Gastrocnemius medialis (tissue), 4 donors: Measurements from ENCODE around the gene FARS2. TPM values are rescaled to one million over a fixed set of nuclear protein-coding genes. Genes with fewer than 3 reads are reported as not detected.

Experiments used
- ATAC-seq, 2 donors: fragments of 150-250 bp; one replicate each; pipeline ENCODE4 v1.9.1; 2016
- DNase-seq, 2 donors: peaks; one replicate each; pipeline ENCODE4 v3.0.0-alpha.2; 2019
- H3K27ac ChIP-seq, 4 donors: fragments of 200-600 bp; sonication (generic); 1 replicate in 1 of 4; 2 replicates in 3 of 4; pipeline ENCODE4 v1.5.1; 2016 to 2018; ENCODE audit warnings: mild to moderate bottlenecking in 2 of 4, moderate library complexity in 1 of 4
- H3K27me3 ChIP-seq, 3 donors: fragments of 200-600 bp; sonication (generic) in 2 of 3; 1 replicate in 1 of 3; 2 replicates in 2 of 3; pipeline versions ENCODE4 v1.5.1 to v1.6.0; 2016 to 2019; ENCODE audit warnings: mild to moderate bottlenecking in 1 of 3, moderate library complexity in 1 of 3
- H3K36me3 ChIP-seq, 2 donors: fragments of 200-600 bp; sonication (generic) in 1 of 2; one replicate each; pipeline ENCODE4 v1.5.1; 2017 to 2018
- H3K4me1 ChIP-seq, 2 donors: fragments of 200-600 bp; sonication (generic) in 1 of 2; one replicate each; pipeline ENCODE4 v1.5.1; 2016 to 2017; ENCODE audit warnings: mild to moderate bottlenecking in 2 of 2
- H3K4me3 ChIP-seq, 4 donors: fragments of 200-600 bp; sonication (generic) in 3 of 4; 1 replicate in 1 of 4; 2 replicates in 3 of 4; pipeline ENCODE4 v1.5.1; 2016 to 2019; ENCODE audit warnings: mild to moderate bottlenecking in 2 of 4
- H3K9me3 ChIP-seq, 3 donors: fragments of 200-600 bp; sonication (generic) in 2 of 3; 1 replicate in 1 of 3; 2 replicates in 2 of 3; pipeline ENCODE4 v1.5.1; 2016 to 2019
- CTCF ChIP-seq, 5 experiments: fragments of 450-650 bp in 3 of 5; fragments of 200-600 bp in 2 of 5; sonication (generic) in 2 of 5; IDR thresholded peaks in 4 of 5; conservative IDR thresholded peaks in 1 of 5; 1 replicate in 4 of 5; 2 replicates in 1 of 5; pipeline ENCODE4 v1.5.1; 2016 to 2019; ENCODE audit warnings: antibody characterized with exemption in 5 of 5, mild to moderate bottlenecking in 3 of 5, moderate library complexity in 3 of 5
- POLR2A ChIP-seq, 2 donors: fragments of 450-650 bp; IDR thresholded peaks; one replicate each; pipeline ENCODE4 v1.6.1; 2017; ENCODE audit warnings: antibody characterized with exemption in 2 of 2, mild to moderate bottlenecking in 2 of 2, moderate library complexity in 2 of 2
- in situ Hi-C, 4 donors: fragments of 200-750 bp; cut with MboI; loops; one replicate each; pipeline versions ENCODE4 v1.15.0 to v1.8.0; 2017; ENCODE audit warnings: low sequenced_read_pairs in 4 of 4
- intact Hi-C: fragments of 100-400 bp; cut with DNase I; formaldehyde crosslinking; loops from one replicate; pipeline ENCODE4 v1.15.1; 2023; ENCODE audit warnings: low total_unique reads
- total RNA-seq, 4 donors: library from RNA; depleted of rRNA; stranded (reverse); fragments of >200 nt; gene quantifications; one replicate each; pipeline versions ENCODE4 v1.1.0 to v1.2.3, GENCODE V29; 2016

Gene FARS2
- total RNA-seq, 4 donors from 2014 or later = 13.6 to 24.0 (median 15.8) TPM

- Histone ChIP-seq H3K36me3 (no peaks in the 10 kb centered on the region), H3K27ac (no peak overlapping the region), H3K4me1 (no peaks in the 10 kb centered on the region), H3K27me3 (no peaks in the 10 kb centered on the region), H3K9me3 (no peaks in the 10 kb centered on the region), H3K4me3 (no peak overlapping the region)
- TF ChIP-seq POLR2A (IDR thresholded peaks at IDR 0.05) (no peak), CTCF (IDR thresholded peaks at IDR 0.05 in 4 of 5, conservative IDR thresholded peaks at IDR 0.05 in 1 of 5) (no peak)
- no peak for DNase-seq
- ATAC-seq = no peak
- in situ Hi-C loops = no loop called here
- intact Hi-C loops = no loop called here
Observed at GRCh38 chr6:5446362-5447075, 185.2 kb downstream of the FARS2 start.

- DNase-seq (no peak), ATAC-seq (no peak)
- Histone ChIP-seq H3K27me3 (no peaks in the 10 kb centered on the region), H3K4me3 (no peak overlapping the region), H3K27ac (no peak overlapping the region), H3K9me3 (no peaks in the 10 kb centered on the region), H3K4me1 (no peaks in the 10 kb centered on the region), H3K36me3 (no peaks in the 10 kb centered on the region)
- TF ChIP-seq CTCF (IDR thresholded peaks at IDR 0.05 in 4 of 5, conservative IDR thresholded peaks at IDR 0.05 in 1 of 5) (no peak), POLR2A (IDR thresholded peaks at IDR 0.05) (no peak)
- in situ Hi-C loops = no loop called here
- intact Hi-C loops = no loop called here
Observed at GRCh38 chr6:5447921-5448320, 186.6 kb downstream of the FARS2 start.

GRCh38 chr6:5450073-5450472, 188.8 kb downstream of the FARS2 start:
- no peaks in the 10 kb centered on the region for H3K27me3 ChIP-seq

GRCh38 chr6:5453546-5453945, 192.2 kb downstream of the FARS2 start:
- Histone ChIP-seq H3K27me3 (no peaks in the 10 kb centered on the region), H3K9me3 (no peaks in the 10 kb centered on the region), H3K4me1 (peaks cover 10 to 15% of the 10 kb centered on the region in 2 donors), H3K36me3 (no peaks in the 10 kb centered on the region), H3K4me3 (no peak overlapping the region), H3K27ac (no peak overlapping the region)
- TF ChIP-seq POLR2A (IDR thresholded peaks at IDR 0.05) = no peak
- TF ChIP-seq CTCF (IDR thresholded peaks at IDR 0.05 in 4 of 5, conservative IDR thresholded peaks at IDR 0.05 in 1 of 5) = no peak
- intact Hi-C loops = no loop called here
- ATAC-seq = no peak
- no peak for DNase-seq
- in situ Hi-C loops = loop anchor here in 3 of 4 donors (25.0 kb wide), 3 partner anchors 534 to 1084 kb away; partner anchors contain the start of gene NRN1 (in 1 of the 3)

More at GRCh38 chr6:5450073-5450472, 188.8 kb downstream of the FARS2 start:
- no peaks in the 10 kb centered on the region for H3K4me1 ChIP-seq
- in situ Hi-C loops = loop anchor here in 3 of 4 donors (25.0 kb wide), 3 partner anchors 537 to 1087 kb away; partner anchors contain the start of gene NRN1 (in 1 of the 3)
- intact Hi-C loops = no loop called here
- no peak for TF ChIP-seq CTCF (IDR thresholded peaks at IDR 0.05 in 4 of 5, conservative IDR thresholded peaks at IDR 0.05 in 1 of 5)
- TF ChIP-seq POLR2A (IDR thresholded peaks at IDR 0.05) = no peak
- H3K36me3 ChIP-seq = no peaks in the 10 kb centered on the region
- no peaks in the 10 kb centered on the region for H3K9me3 ChIP-seq
- H3K27ac ChIP-seq = no peak overlapping the region
- ATAC-seq (no peak), DNase-seq (no peak)
- H3K4me3 ChIP-seq = no peak overlapping the region
